DND-41 (cell line): ENCODE measurements around the gene IPP.

Experiments used
- ATAC-seq: fragments of 200-7000 bp; cut with Tn5 transposase; 3 replicates; pipeline ENCODE4 v1.9.1; 2021; ENCODE audit warnings: low read depth; ENCODE audit not compliant: insufficient read depth
- DNase-seq: peaks from one replicate; pipeline ENCODE4 v3.0.0-alpha.2; 2020
- H2AFZ ChIP-seq: 2 replicates; pipeline ENCODE4 v1.6.0; 2012; ENCODE audit warnings: low read depth, low read length
- H3K27ac ChIP-seq: 2 replicates; pipeline ENCODE4 v1.5.1; 2012; ENCODE audit warnings: low read length, inconsistent platforms
- H3K27me3 ChIP-seq: fragments of 200-600 bp; sonication (generic); 2 replicates; pipeline ENCODE4 v1.6.0; 2012; ENCODE audit warnings: low read length, mild to moderate bottlenecking, inconsistent platforms; ENCODE audit not compliant: insufficient read depth, poor library complexity
- H3K36me3 ChIP-seq: 2 replicates; pipeline ENCODE4 v1.5.1; 2012; ENCODE audit warnings: low read length, inconsistent platforms; ENCODE audit not compliant: insufficient read depth
- H3K4me1 ChIP-seq: 2 replicates; pipeline ENCODE4 v1.5.1; 2012; ENCODE audit warnings: mild to moderate bottlenecking, low read length; ENCODE audit not compliant: insufficient read depth
- H3K4me2 ChIP-seq: 2 replicates; pipeline ENCODE4 v1.6.0; 2012; ENCODE audit warnings: mild to moderate bottlenecking, moderate library complexity, low read length, inconsistent platforms; ENCODE audit not compliant: insufficient read depth
- H3K4me3 ChIP-seq, 2 experiments: fragments of 200-600 bp in 1 of 2; shearing (Covaris generic) in 1 of 2; 2 replicates each; pipeline ENCODE4 v1.5.1; 2012 to 2016; ENCODE audit warnings: inconsistent platforms in 2 of 2, low read length in 2 of 2, mild to moderate bottlenecking in 2 of 2, low read depth in 1 of 2, moderate library complexity in 1 of 2
- H3K79me2 ChIP-seq: 2 replicates; pipeline ENCODE4 v1.6.0; 2012; ENCODE audit warnings: low read length, inconsistent platforms; ENCODE audit not compliant: insufficient read depth
- H3K9ac ChIP-seq: 2 replicates; pipeline ENCODE4 v1.6.0; 2012; ENCODE audit warnings: low read depth, mild to moderate bottlenecking, inconsistent platforms, low read length, moderate library complexity
- H3K9me3 ChIP-seq: 2 replicates; pipeline ENCODE4 v1.5.1; 2012; ENCODE audit warnings: low read length, moderate library complexity, mild to moderate bottlenecking, inconsistent platforms; ENCODE audit not compliant: insufficient read depth, severe bottlenecking
- H4K20me1 ChIP-seq: 2 replicates; pipeline ENCODE4 v1.6.0; 2012; ENCODE audit warnings: low read length; ENCODE audit not compliant: insufficient read depth
- EZH2 ChIP-seq: IDR thresholded peaks from 3 replicates; pipeline ENCODE4 v1.6.1; 2012; ENCODE audit warnings: borderline replicate concordance, low read depth, mild to moderate bottlenecking, moderate library complexity, low read length, inconsistent platforms; ENCODE audit not compliant: severe bottlenecking
- TF ChIP-seq, protein P1 (sequence below): IDR thresholded peaks from 2 replicates; pipeline ENCODE4 v1.5.1; 2012; ENCODE audit warnings: borderline replicate concordance, low read length, moderate library complexity, mild to moderate bottlenecking; ENCODE audit not compliant: poor library complexity, severe bottlenecking; ENCODE audit errors: extremely low read depth

The IPP gene

DNA sequence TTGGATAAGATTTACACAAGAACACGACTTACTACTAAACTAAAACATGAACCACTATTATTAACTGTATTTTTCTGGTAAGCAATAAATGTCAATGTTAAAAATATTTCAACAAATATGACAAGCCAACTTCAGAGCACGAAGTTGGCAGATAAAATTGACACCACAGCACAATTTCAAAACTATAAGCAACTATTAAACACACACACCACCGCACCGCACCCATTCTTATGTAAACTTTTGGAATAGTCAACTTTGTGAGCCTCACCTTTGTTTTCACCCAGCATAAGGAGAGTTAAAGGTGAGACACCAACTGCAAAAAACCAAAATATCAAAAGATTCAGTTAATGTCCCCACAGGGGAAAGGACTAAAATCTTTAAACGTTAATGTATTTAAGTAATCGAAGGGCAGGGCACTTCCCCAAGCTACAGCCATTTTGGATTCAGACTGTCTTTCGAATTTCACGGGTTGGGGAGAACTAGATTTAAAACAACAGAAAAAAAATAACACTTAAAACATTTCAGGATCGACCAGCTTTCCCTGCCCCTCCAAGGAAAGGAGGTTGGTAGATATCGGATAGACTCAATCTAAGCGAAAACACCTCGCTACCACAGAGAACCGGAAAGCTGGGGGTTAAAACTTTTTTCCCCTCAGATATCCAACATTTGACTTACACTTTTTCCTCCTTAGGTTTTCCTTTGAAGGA is 65.0 kb downstream of the IPP start:
- Histone ChIP-seq H3K9me3 (no peaks in the 10 kb centered on the region), H3K79me2 (peaks cover 91% of the 10 kb centered on the region), H3K4me1 (peaks cover 49% of the 10 kb centered on the region), H2AFZ (peak overlapping the region; percentile 86), H4K20me1 (peaks cover 21% of the 10 kb centered on the region; the same call in 1 of the 2 replicates), H3K4me3 (peak overlapping the region; percentile 66 to 81), H3K27me3 (no peaks in the 10 kb centered on the region), H3K4me2 (peak overlapping the region; percentile 73), H3K36me3 (peaks cover 6% of the 10 kb centered on the region), H3K9ac (peak overlapping the region; percentile 98), H3K27ac (peak overlapping the region; percentile 85)
- TF ChIP-seq EZH2, result no peak
- TF ChIP-seq, protein P1, sequence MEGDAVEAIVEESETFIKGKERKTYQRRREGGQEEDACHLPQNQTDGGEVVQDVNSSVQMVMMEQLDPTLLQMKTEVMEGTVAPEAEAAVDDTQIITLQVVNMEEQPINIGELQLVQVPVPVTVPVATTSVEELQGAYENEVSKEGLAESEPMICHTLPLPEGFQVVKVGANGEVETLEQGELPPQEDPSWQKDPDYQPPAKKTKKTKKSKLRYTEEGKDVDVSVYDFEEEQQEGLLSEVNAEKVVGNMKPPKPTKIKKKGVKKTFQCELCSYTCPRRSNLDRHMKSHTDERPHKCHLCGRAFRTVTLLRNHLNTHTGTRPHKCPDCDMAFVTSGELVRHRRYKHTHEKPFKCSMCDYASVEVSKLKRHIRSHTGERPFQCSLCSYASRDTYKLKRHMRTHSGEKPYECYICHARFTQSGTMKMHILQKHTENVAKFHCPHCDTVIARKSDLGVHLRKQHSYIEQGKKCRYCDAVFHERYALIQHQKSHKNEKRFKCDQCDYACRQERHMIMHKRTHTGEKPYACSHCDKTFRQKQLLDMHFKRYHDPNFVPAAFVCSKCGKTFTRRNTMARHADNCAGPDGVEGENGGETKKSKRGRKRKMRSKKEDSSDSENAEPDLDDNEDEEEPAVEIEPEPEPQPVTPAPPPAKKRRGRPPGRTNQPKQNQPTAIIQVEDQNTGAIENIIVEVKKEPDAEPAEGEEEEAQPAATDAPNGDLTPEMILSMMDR, result no peak
- DNase-seq, result no peak
- ATAC-seq, result no peak

DNA sequence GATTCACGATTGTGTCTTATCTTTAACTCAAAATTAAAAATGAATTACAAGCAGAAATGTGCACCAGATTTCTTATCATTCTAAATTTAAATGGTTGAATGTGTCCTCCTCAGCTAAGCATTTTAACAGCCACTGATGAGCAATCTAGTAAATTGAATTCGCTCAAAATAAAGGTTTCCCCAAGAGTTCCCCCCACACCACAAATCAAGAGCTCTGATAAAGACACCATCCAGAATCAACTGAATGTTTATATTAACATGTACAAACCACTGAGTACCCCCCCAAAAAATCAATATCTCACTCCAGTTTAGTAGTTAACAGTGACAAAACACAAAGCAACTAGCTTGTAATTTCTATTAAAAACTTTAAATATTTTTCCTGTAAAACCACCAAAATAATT is 66.1 kb downstream of the IPP start:
- DNase-seq (no peak), ATAC-seq (no peak)
- no peaks in the 10 kb centered on the region for H3K9me3 ChIP-seq
- H3K4me1 ChIP-seq, result peaks cover 42% of the 10 kb centered on the region
- no peak overlapping the region for H3K27ac ChIP-seq
- peak overlapping the region; percentile 98 for H3K9ac ChIP-seq
- peaks cover 91% of the 10 kb centered on the region for H3K79me2 ChIP-seq
- H3K4me3 ChIP-seq, result peak overlapping the region; percentile 66 to 81
- H3K27me3 ChIP-seq, result no peaks in the 10 kb centered on the region
- peaks cover 25% of the 10 kb centered on the region for H4K20me1 ChIP-seq
- peak overlapping the region; percentile 73 for H3K4me2 ChIP-seq
- peaks cover 2% of the 10 kb centered on the region for H3K36me3 ChIP-seq
- no peak overlapping the region for H2AFZ ChIP-seq
- TF ChIP-seq, protein P1, result no peak
- no peak for TF ChIP-seq EZH2

DNA sequence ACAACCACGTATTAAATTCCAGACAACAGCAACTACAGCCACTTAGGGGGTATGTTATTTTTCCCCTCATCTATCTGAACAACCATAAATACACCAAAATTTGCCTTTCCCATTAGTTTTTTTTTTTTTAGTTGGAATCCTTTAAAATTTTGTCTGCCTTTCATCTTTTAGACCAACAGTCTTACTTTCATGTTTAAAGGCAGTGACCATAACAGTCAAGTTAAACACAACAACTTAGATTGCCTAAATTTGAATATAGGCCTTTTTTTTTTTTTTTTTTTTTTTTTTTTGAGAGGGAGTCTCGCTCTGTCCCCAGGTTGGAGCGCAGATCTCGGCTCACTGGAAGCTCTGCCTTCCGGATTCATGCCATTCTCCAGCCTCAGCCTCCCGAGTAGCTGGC is 67.5 kb downstream of the IPP start:
- no peak for ATAC-seq

More for the DNA sequence above, 67.5 kb downstream of the IPP start:
- Histone ChIP-seq H3K79me2 (peaks cover 91% of the 10 kb centered on the region), H4K20me1 (peaks cover 38% of the 10 kb centered on the region), H3K4me1 (peaks cover 37% of the 10 kb centered on the region), H3K4me3 (no peak overlapping the region), H3K27ac (no peak overlapping the region), H3K4me2 (peak overlapping the region; percentile 73), H2AFZ (no peak overlapping the region), H3K9ac (no peak overlapping the region), H3K9me3 (no peaks in the 10 kb centered on the region), H3K36me3 (peaks cover 5% of the 10 kb centered on the region), H3K27me3 (no peaks in the 10 kb centered on the region)
- no peak for DNase-seq
- TF ChIP-seq, protein P1, result no peak
- TF ChIP-seq EZH2, result no peak
